Pons (tissue), 1 donor: ENCODE results near the gene CAV3.
"Not testable (repeated sequence)": the region's sequence is repeated elsewhere in the genome, so short reads cannot be mapped to it uniquely, and the experiment has no call there.

Source experiments
- DNase-seq: peaks from one replicate; pipeline ENCODE4 v3.0.0-alpha.2; 2016; ENCODE audit warnings: low spot score

CAV3 gene

GRCh38 chr3:8733332-8734094 is at the start of gene CAV3:
Gene CAV3 (plus strand): TSS chr3:8733802. CDS start chr3:8733877, 75 bp downstream.
- no peak for DNase-seq

- not testable (repeated sequence) for DNase-seq
These were observed 48.6 kb upstream of the CAV3 start for GRCh38 chr3:8684992-8685391.

DNA sequence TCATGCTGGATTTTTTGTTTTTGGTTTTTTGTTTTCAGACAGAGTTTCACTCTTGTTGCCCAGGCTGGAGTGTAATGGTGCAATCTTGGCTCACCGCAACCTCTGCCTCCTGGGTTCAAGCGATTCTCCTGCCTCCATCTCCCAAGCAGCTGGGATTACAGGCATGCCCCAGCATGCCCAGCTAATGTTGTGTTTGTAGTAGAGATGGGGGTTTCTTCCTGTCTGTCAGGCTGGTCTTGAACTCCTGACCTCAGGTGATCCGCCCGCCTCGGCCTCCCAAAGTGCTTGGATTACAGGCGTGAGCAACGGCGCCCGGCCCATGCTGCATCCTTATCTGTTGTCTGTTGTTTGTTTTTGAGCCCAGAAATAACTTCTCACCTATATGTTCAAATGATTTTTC is 42.3 kb upstream of the CAV3 start:
- not testable (repeated sequence) for DNase-seq

GRCh38 chr3:8702560-8702959 is 31.0 kb upstream of the CAV3 start:
- no peak for DNase-seq

- DNase-seq: no peak
These were observed 28.0 kb upstream of the CAV3 start for GRCh38 chr3:8705575-8705974.

GRCh38 chr3:8709287-8709686 is 24.3 kb upstream of the CAV3 start:
- no peak for DNase-seq

DNA sequence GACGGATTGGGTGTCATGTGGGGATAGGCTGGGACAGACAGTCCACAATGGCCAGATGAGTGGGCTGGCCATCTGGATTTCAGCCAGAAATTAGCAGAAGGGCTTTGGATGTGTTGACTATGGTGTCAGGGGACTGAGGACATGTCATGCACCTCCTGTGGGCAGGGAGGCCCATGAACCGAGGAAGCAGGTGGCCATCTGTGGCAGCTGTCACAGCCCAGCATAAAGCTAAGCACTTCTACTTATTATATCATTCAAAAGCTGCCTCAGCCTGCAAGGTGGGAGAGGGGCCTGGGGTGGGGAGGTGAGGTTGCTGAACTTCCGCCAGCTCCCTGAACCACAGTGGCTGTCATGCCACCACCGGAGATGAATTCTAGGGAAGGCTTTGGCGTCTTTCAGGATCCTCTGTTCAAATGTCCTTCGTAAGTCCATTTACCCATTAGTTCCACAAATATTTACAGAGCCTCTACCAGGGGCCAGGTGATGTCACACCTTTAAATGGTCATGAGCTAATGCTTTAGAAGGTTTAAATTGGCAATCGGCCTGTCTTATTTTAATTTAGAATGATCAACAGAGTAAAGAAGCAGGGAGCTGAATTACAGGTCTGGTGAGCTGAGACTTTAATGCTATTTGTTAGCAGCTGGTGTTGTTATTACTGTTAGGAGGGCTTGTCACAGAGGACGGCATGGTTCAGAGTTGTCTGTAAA is 23.6 kb upstream of the CAV3 start:
- no peak for DNase-seq

DNA sequence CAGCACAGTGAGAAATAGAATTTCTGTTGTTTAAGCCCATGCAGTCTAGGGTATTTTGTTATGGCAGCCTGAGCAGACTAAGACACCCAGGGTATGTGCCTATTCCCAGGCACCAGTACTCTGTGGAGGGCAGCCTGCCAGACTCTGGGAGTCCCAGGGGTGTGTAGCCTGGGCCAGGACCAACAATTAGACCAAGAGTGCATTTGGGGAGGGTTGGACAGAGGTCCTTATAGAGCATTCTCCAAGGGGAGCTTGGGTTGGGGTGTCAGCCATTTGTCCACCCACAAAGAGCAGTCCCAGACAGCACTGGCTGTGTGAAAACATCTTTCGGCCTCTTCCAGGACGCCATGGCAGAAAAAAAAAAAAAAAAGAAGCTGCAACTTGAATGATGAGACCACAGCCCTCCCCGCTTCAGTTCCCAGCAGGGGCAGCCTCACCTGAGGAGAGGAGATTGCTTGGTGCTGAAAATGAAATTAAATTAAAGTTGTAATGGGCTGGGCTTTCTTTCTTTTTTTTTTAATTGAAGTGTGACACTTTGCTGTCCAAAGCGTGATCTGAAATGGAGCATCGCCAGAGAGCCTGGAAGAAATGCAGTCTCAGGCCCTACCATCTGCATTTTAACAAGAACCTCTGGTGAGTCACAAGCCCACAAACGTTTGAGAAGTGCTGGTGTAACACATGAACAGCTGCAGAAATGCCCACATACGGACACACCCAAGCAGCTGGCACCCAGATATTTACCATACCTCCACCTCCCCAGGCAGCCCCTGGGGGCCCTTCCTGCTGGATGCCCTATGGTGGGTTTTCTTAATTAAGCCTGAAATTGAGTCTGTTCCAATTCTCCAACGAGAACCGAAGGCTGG is 21.3 kb upstream of the CAV3 start:
- DNase-seq: no peak

DNA sequence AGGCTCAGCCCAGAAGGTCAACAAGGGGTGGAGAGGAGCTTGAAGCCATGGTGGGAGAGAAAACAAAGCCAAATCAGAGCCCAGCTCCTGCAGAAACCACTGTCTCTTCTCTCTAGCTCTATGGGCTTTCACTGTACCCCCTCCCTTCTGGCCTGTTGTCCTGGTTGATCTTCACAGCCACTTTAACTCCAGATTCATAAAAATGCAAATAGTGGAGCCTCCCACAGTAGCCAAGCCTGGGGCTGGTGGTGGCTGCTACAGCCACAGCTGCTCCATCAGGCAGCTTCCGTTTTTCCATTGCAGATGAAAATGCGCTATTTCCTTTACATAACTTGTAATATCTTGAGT is 20.7 kb upstream of the CAV3 start:
- DNase-seq: no peak

- DNase-seq: no peak
These were observed 19.5 kb upstream of the CAV3 start for GRCh38 chr3:8713901-8714759.

DNA sequence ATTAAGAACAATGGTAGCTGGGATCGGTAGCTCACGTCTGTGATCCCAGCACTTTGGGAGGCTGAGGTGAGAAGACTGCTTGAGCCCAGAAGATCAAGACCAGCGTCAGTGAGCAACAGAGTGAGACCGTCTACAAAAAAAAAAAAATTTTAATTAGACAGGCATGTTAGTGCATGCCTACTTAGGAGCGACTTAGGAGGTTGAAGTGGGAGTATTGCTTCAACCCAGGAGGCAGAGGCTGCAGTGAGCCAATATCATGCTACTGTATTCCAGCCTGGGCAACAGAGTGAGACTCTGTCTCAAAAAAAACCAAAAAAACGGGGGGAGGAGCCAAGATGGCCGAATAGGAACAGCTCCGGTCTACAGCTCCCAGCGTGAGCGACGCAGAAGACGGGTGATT is 17.8 kb upstream of the CAV3 start:
- not testable (repeated sequence) for DNase-seq

DNA sequence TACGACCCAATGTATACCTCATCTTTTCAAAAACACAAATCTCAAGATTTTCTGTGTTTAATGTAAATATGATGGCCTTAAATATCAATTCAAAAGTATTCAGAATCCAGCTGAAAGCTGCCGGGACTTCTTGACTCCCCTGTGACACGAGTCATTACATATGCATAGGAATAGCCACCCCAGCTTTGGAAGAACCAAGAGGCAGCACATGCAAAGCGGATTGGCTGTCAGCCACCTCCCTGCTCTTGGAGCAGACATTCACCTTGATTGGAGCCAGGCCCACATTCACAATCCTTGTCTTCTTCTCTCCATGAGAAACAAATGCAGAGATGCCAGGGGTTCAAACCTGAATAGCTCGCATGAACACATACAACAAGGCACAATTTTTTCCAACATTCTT is 10.8 kb upstream of the CAV3 start:
- DNase-seq: no peak

GRCh38 chr3:8723612-8724011 is 10.0 kb upstream of the CAV3 start:
- DNase-seq: no peak

GRCh38 chr3:8724108-8724752 is 9.4 kb upstream of the CAV3 start:
- DNase-seq: no peak

GRCh38 chr3:8727605-8728512 is 5.7 kb upstream of the CAV3 start:
- DNase-seq: no peak

DNA sequence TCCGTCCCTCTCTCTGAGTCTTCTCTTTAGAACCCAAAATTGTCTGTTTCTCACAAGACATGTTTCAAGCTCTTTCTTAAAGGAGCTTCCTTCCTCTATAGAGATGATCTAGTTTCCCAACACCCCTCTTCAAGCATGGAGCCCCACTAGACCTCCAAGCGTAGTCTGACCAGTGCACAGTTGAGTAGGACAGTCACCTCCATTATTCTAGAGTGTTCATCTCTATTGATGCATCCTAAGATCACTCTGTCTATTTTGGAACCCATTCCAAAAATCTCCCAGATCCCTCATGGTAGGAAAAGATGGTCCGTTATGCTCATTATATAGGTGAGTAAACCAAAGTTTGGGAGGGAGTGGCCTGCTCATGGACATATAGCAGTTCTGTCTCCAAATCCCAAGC is 4.1 kb upstream of the CAV3 start:
- DNase-seq: no peak

DNA sequence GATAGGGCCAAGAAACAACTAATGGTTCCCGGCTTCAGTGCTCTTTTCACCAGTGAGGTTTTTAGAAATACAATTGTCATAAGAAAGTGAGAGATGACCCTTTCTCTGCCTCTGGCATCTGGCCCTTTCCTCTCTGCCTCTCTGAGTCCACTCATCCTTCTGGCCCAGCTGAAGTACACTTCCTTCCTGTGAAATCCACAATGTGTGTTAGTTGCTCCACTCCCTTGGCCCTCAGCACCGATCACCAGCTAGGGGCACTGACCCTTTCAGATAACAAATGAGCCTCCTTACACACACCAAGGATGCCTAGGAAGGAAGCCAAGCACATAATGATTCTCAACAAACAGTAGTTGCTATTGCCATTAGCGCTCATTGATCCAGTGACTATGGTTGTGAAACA is 2.9 kb upstream of the CAV3 start:
- no peak for DNase-seq

DNA sequence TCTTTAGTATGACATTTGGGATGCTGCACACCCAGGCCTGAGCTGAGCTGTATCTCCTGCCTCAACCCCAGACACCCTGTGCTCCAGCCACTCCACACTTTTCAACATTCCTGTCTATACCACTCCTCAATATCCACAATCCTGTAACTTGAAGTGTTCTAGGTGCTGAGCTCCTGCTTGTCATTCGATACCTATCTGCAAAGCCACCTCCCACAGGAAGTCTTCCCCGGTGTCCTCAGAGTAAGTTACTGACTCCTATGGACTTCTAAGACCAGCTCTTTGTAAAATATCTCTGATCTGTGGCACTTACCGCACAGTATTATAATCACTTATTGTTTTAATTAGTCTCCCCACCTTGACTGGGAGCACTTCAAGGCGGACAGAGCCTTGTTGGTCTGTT is 1.2 kb upstream of the CAV3 start:
- no peak for DNase-seq

GRCh38 chr3:8734137-8734878 is 706 bp downstream of the CAV3 start:
- no peak for DNase-seq

DNA sequence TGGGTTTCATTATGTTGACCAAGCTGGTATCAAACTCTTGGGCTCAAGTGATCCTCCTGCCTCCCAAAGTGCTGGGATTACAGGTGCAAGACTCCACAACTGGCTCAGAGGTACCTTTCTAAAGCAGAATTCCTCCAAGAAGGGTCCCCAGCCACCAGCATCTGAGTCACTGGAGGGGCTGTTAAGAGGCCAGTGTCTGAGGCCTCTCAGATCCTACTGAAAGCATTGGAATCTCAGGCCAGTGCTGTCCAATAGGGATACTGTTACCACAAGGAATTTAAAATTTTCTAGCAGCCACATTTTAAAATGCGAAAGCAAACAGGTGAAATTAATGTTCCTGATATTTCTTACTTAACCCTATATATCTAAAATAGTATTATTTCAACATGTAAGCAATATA is 1.3 kb downstream of the CAV3 start:
- no peak for DNase-seq
